H1 (cell line): ENCODE results near the gene NR4A3. TPM values are rescaled to one million over a fixed set of nuclear protein-coding genes. Genes with fewer than 3 reads are reported as not detected.

ENCODE experiments used
- CTCF ChIA-PET: fragments of 300-600 bp; sonication (Branson Sonifier 250); formaldehyde crosslinking; loops from one replicate; lab custom pipeline; 2021; ENCODE audit not compliant: partially characterized antibody; lab: Charles Lee
- POLR2A ChIA-PET: fragments of 300-600 bp; sonication (Branson Sonifier 250); formaldehyde crosslinking; loops from one replicate; lab custom pipeline; 2021; ENCODE audit warnings: inconsistent platforms; ENCODE audit not compliant: partially characterized antibody; lab: Charles Lee
- DNase-seq, 2 experiments: peaks; one replicate each; pipeline versions ENCODE4 v3.0.0 to v3.0.0-alpha.2; 2010 to 2022; ENCODE audit warnings: low spot score in 2 of 2, low read depth in 1 of 2, mixed read lengths in 1 of 2
- FAIRE-seq: peaks from 2 replicates; lab custom pipeline; 2011; peaks lifted over from hg19 to GRCh38; lab: Jason Lieb, UNC
- H2AFZ ChIP-seq: 2 replicates; pipeline ENCODE4 v1.8.1; 2012; ENCODE audit warnings: low read length, inconsistent platforms
- H2AK5ac ChIP-seq: 2 replicates; pipeline ENCODE4 v1.6.1; 2013; ENCODE audit warnings: low read depth, low read length
- H2BK120ac ChIP-seq: replicated peaks from 2 replicates; pipeline ENCODE3; 2013; ENCODE audit warnings: low read depth, low read length, inconsistent platforms
- H2BK12ac ChIP-seq: 2 replicates; pipeline ENCODE4 v1.6.1; 2013; ENCODE audit warnings: low read depth, low read length
- H2BK15ac ChIP-seq: 2 replicates; pipeline ENCODE4 v1.6.1; 2013; ENCODE audit warnings: low read length
- H2BK20ac ChIP-seq: 2 replicates; pipeline ENCODE4 v1.6.1; 2013; ENCODE audit warnings: low read length
- H2BK5ac ChIP-seq: 2 replicates; pipeline ENCODE4 v1.6.1; 2013; ENCODE audit warnings: low read depth, low read length
- H3K14ac ChIP-seq: 2 replicates; pipeline ENCODE4 v1.6.1; 2013; ENCODE audit warnings: inconsistent platforms; ENCODE audit not compliant: insufficient read length
- H3K18ac ChIP-seq: 2 replicates; pipeline ENCODE4 v1.6.1; 2013; ENCODE audit warnings: low read length; ENCODE audit errors: extremely low read depth
- H3K23ac ChIP-seq: 2 replicates; pipeline ENCODE4 v1.6.1; 2013; ENCODE audit warnings: inconsistent platforms; ENCODE audit not compliant: insufficient read length
- H3K23me2 ChIP-seq: 2 replicates; pipeline ENCODE4 v1.6.1; 2013; ENCODE audit warnings: low read depth, low read length
- H3K27ac ChIP-seq: 2 replicates; pipeline ENCODE4 v1.6.1; 2011; ENCODE audit warnings: low read depth, low read length, inconsistent platforms
- H3K27me3 ChIP-seq, 4 experiments: replicated peaks in 1 of 4; 1 replicate in 1 of 4; 2 replicates in 3 of 4; pipeline versions ENCODE4 v1.6.1 to v1.8.1; 2011 to 2013; ENCODE audit warnings: low read length in 3 of 4, mild to moderate bottlenecking in 3 of 4, inconsistent platforms in 2 of 4, mixed read lengths in 2 of 4, moderate library complexity in 1 of 4; ENCODE audit not compliant: control insufficient read depth in 3 of 4, insufficient read depth in 3 of 4; ENCODE audit errors: extremely low read depth in 1 of 4
- H3K36me3 ChIP-seq, 4 experiments: 2 replicates each; pipeline versions ENCODE4 v1.6.1 to v1.8.1; 2011 to 2013; ENCODE audit warnings: mild to moderate bottlenecking in 4 of 4, low read length in 3 of 4, moderate library complexity in 2 of 4, control low read depth in 1 of 4, inconsistent platforms in 1 of 4; ENCODE audit not compliant: insufficient read depth in 4 of 4, control insufficient read depth in 2 of 4
- H3K4ac ChIP-seq: replicated peaks from 2 replicates; pipeline ENCODE3; 2013; ENCODE audit warnings: low read length, low read depth, mixed read lengths, inconsistent platforms; ENCODE audit not compliant: insufficient read length
- H3K4me1 ChIP-seq, 4 experiments: replicated peaks in 1 of 4; 1 replicate in 1 of 4; 2 replicates in 3 of 4; pipeline versions ENCODE4 v1.6.1 to v1.8.1; 2011 to 2013; ENCODE audit warnings: low read length in 3 of 4, inconsistent platforms in 2 of 4, mixed read lengths in 1 of 4; ENCODE audit not compliant: insufficient read depth in 4 of 4, control insufficient read depth in 3 of 4
- H3K4me2 ChIP-seq, 2 experiments: 2 replicates each; pipeline versions ENCODE4 v1.6.1 to v1.8.1; 2011 to 2013; ENCODE audit warnings: low read depth in 2 of 2, low read length in 2 of 2, control low read depth in 1 of 2, inconsistent platforms in 1 of 2, mild to moderate bottlenecking in 1 of 2; ENCODE audit not compliant: insufficient read depth in 1 of 2
- H3K4me3 ChIP-seq, 4 experiments: fragments of 200-600, 300-600 bp in 1 of 4; sonication (generic), shearing (Covaris generic), sonication (Bioruptor Twin) in 1 of 4; 2 replicates each; pipeline versions ENCODE4 v1.5.1 to v1.8.1; 2011 to 2016; ENCODE audit warnings: low read length in 4 of 4, low read depth in 3 of 4, control low read depth in 2 of 4, inconsistent platforms in 2 of 4, mild to moderate bottlenecking in 2 of 4, mixed read lengths in 1 of 4, moderate library complexity in 1 of 4; ENCODE audit not compliant: insufficient read depth in 2 of 4; ENCODE audit errors: extremely low read depth in 1 of 4
- H3K56ac ChIP-seq: replicated peaks from 2 replicates; pipeline ENCODE3; 2013; ENCODE audit warnings: low read depth, mild to moderate bottlenecking, mixed read lengths, low read length, inconsistent platforms; ENCODE audit not compliant: insufficient read length
- H3K79me1 ChIP-seq: 2 replicates; pipeline ENCODE4 v1.6.1; 2013; ENCODE audit warnings: low read depth, low read length, control low read depth
- H3K79me2 ChIP-seq, 2 experiments: 2 replicates each; pipeline versions ENCODE4 v1.6.1 to v1.8.1; 2012 to 2013; ENCODE audit warnings: low read length in 2 of 2, mild to moderate bottlenecking in 2 of 2, inconsistent platforms in 1 of 2; ENCODE audit not compliant: insufficient read depth in 2 of 2, control insufficient read depth in 1 of 2
- H3K9ac ChIP-seq, 4 experiments: replicated peaks in 1 of 4; 1 replicate in 1 of 4; 2 replicates in 3 of 4; pipeline versions ENCODE4 v1.6.1 to v1.8.1; 2011 to 2013; ENCODE audit warnings: low read depth in 3 of 4, low read length in 3 of 4, control low read depth in 2 of 4, mild to moderate bottlenecking in 2 of 4, moderate library complexity in 2 of 4, inconsistent platforms in 1 of 4; ENCODE audit errors: extremely low read depth in 1 of 4
- H3K9me3 ChIP-seq, 2 experiments: 2 replicates each; pipeline versions ENCODE4 v1.6.1 to v1.8.1; 2012 to 2013; ENCODE audit warnings: mild to moderate bottlenecking in 2 of 2, moderate library complexity in 2 of 2, control low read depth in 1 of 2, inconsistent platforms in 1 of 2, low read depth in 1 of 2, low read length in 1 of 2, mixed read lengths in 1 of 2; ENCODE audit not compliant: insufficient read depth in 2 of 2
- H4K20me1 ChIP-seq, 2 experiments: replicated peaks in 1 of 2; 2 replicates each; pipeline versions ENCODE3 to v1.8.1; 2011 to 2013; ENCODE audit warnings: inconsistent platforms in 2 of 2, low read length in 2 of 2, mild to moderate bottlenecking in 1 of 2; ENCODE audit not compliant: insufficient read depth in 2 of 2, control insufficient read depth in 1 of 2
- H4K5ac ChIP-seq: 2 replicates; pipeline ENCODE4 v1.6.1; 2013; ENCODE audit warnings: low read length, low read depth, mixed read lengths, inconsistent platforms; ENCODE audit not compliant: insufficient read length
- H4K8ac ChIP-seq: 2 replicates; pipeline ENCODE4 v1.8.0; 2013; ENCODE audit warnings: mild to moderate bottlenecking, moderate library complexity, low read length, inconsistent platforms; ENCODE audit not compliant: insufficient read depth; ENCODE audit errors: extremely low read depth
- H4K91ac ChIP-seq: replicated peaks from 2 replicates; pipeline ENCODE3; 2013; ENCODE audit warnings: low read length, mixed read lengths, inconsistent platforms; ENCODE audit not compliant: insufficient read length
- CTBP2 ChIP-seq: IDR thresholded peaks from 2 replicates; pipeline ENCODE4 v1.7.0; 2011; ENCODE audit warnings: borderline replicate concordance, mild to moderate bottlenecking, moderate library complexity, mixed read lengths, low read length; ENCODE audit not compliant: insufficient read depth, insufficient read length
- EGR1 ChIP-seq: IDR thresholded peaks from 2 replicates; pipeline ENCODE4 v1.6.1; 2011; ENCODE audit warnings: low read depth, low read length, borderline replicate concordance
- FOSL1 ChIP-seq: IDR thresholded peaks from 2 replicates; pipeline ENCODE4 v1.6.1; 2011; ENCODE audit warnings: mild to moderate bottlenecking, low read depth, low read length, moderate library complexity; ENCODE audit not compliant: insufficient read depth
- GTF2F1 ChIP-seq: IDR thresholded peaks from 2 replicates; pipeline ENCODE4 v1.6.1; 2012; ENCODE audit warnings: low read depth, low read length, improper control_type of control experiment, borderline replicate concordance
- JUN ChIP-seq: IDR thresholded peaks from 2 replicates; pipeline ENCODE4 v1.6.1; 2011; ENCODE audit warnings: low read depth, mild to moderate bottlenecking, improper control_type of control experiment, low read length
- KDM1A ChIP-seq: fragments of 200-600, 300-600 bp; sonication (generic); IDR thresholded peaks from 2 replicates; pipeline ENCODE4 v1.7.1; 2016; ENCODE audit warnings: mild to moderate bottlenecking, low read length, borderline replicate concordance
- WGBS, 2 experiments: shearing (Covaris generic) in 1 of 2; methylation state at CpG; one replicate each; pipeline versions ENCODE4 v1.1.6 to v1.1.7; 2013 to 2015; ENCODE audit warnings: low lambda C conversion rate in 2 of 2, mixed read lengths in 2 of 2, inconsistent platforms in 1 of 2, low coverage in 1 of 2, missing lambda C conversion rate in 1 of 2; ENCODE audit not compliant: insufficient replicate concordance in 2 of 2, insufficient coverage in 1 of 2, insufficient read length in 1 of 2; ENCODE audit errors: extremely low coverage in 1 of 2, missing lambda C conversion rate in 1 of 2; 5-methylcytosine and 5-hydroxymethylcytosine counted together
- polyA plus RNA-seq, 7 experiments: library from polyadenylated mRNA; depleted of rRNA in 3 of 7; stranded (reverse) in 5 of 7; unstranded in 2 of 7; fragments of >200 nt in 5 of 7; fragments of 200-250 nt in 2 of 7; gene quantifications; 1 replicate in 5 of 7; 2 replicates in 1 of 7; 4 replicates in 1 of 7; pipeline versions ENCODE4 v1.2.1 to v1.2.3, GENCODE V29; 2011 to 2013; ENCODE audit warnings: missing spikeins in 2 of 7, mixed read lengths in 2 of 7
- total RNA-seq: library from RNA; stranded (reverse); fragmentation: NEBNext Ultra II Directional; extraction: Animal tissue kit (Norgen Biotek cat#: 25700); gene quantifications from 2 replicates; pipeline ENCODE4 v1.2.1, GENCODE V29; 2021
- TF ChIP-seq, protein P1 (sequence below): IDR thresholded peaks from 2 replicates; pipeline ENCODE4 v1.6.1; 2012; ENCODE audit warnings: low read length, inconsistent platforms
- TF ChIP-seq, protein P2 (sequence below): IDR thresholded peaks from 2 replicates; pipeline ENCODE4 v1.6.1; 2011; ENCODE audit warnings: low read depth, mild to moderate bottlenecking, low read length; ENCODE audit not compliant: insufficient read depth

NR4A3 gene
- total and polyA plus RNA-seq, 2 of the 8 experiments (the other 6 are each of a cell fraction or from before 2014, with no cell fraction given) = 0.05 to 0.30 TPM

DNA sequence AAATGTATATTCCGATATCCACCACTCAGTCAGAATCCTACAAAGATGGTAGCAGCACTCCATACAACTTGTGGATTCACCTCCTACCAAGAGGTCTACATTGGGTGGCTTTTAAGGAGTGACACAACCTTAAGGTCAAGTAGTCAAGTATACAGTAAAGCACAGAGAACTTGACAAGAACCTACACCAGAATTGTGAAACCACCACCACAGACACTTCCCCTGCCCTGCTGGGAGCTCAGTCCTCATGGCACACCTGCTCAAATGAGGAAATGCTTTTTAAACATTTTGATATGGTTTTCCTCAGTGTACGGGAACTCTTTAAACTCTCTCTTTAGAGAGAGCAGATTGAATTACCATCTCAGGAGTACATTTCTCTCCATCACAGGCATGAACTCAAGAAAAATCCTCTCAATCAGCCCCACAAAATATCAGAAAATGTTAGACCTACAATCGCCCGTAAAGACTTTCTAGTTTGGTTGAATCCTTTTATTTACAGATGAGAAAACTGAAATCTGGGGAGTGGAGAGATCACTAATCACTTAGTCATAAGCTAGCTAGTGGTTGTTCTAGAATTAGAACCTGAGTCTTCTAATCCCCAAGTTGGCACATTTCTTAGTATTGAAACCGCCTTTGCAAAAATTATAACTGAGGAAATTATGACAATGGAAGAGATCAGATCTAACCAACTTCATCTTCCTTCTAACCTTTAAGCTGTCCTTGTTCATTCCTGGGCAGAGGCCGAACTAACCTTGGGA, 38.5 kb upstream of the NR4A3 start:
- H3K4me2 ChIP-seq = peak overlapping the region in 1 of 2 experiments; percentile 62; a peak in 2 of 4 replicates
- 86% methylated on average over 6 of the region's 6 CpGs; no CpG with 5 or more reads in 1 of the 2 experiments for WGBS, 2 experiments

More for the DNA sequence above, 38.5 kb upstream of the NR4A3 start:
- FAIRE-seq = no peak
- peak overlapping the region; percentile 41; the same call in 1 of the 2 replicates for H2BK5ac ChIP-seq
- H2BK15ac ChIP-seq = no peak overlapping the region
- H3K23ac ChIP-seq = no peak overlapping the region
- peak overlapping the region; percentile 62; the same call in 1 of the 2 replicates for H2BK12ac ChIP-seq
- no peaks in the 10 kb centered on the region for H4K20me1 ChIP-seq
- no peak overlapping the region for H3K4ac ChIP-seq
- H3K79me2 ChIP-seq = no peaks in the 10 kb centered on the region
- DNase-seq = no peak
- H3K79me1 ChIP-seq = no peaks in the 10 kb centered on the region
- H2AFZ ChIP-seq = no peak overlapping the region
- H3K27me3 ChIP-seq = no peaks in the 10 kb centered on the region
- H3K27ac ChIP-seq = no peak overlapping the region
- no peaks in the 10 kb centered on the region for H3K23me2 ChIP-seq
- POLR2A ChIA-PET = interaction anchor here (1.9 kb wide), 1 partner anchor 39 kb away, joined by 5 read pairs; the partner anchor contains the start of gene NR4A3
- H3K9me3 ChIP-seq = 0 out of 4 replicates have a peak, but pooled peaks cover 0 to 2% of the 10 kb centered on the region in 2 experiments
- no peaks in the 10 kb centered on the region for H3K36me3 ChIP-seq
- CTCF ChIA-PET = interaction anchor here (0.9 to 1.4 kb wide), 3 partner anchors 42 to 219 kb away, joined by 3 read pairs; no protein-coding TSS in a partner anchor
- H4K8ac ChIP-seq = no peak overlapping the region
- no peak overlapping the region for H2BK20ac ChIP-seq
- H4K91ac ChIP-seq = no peak overlapping the region
- H3K4me3 ChIP-seq = peak overlapping the region in 1 of 4 experiments; percentile 37; a peak in 1 of 8 replicates
- no peak overlapping the region for H2AK5ac ChIP-seq
- H3K56ac ChIP-seq = no peak overlapping the region
- peaks cover 6 to 15% (median 11%) of the 10 kb centered on the region in 4 experiments for H3K4me1 ChIP-seq
- H3K9ac ChIP-seq = no peak overlapping the region
- H2BK120ac ChIP-seq = no peak overlapping the region
- no peak for TF ChIP-seq EGR1
- TF ChIP-seq KDM1A = no peak
- no peak for TF ChIP-seq GTF2F1
- no peak for TF ChIP-seq FOSL1
- TF ChIP-seq, protein P1, sequence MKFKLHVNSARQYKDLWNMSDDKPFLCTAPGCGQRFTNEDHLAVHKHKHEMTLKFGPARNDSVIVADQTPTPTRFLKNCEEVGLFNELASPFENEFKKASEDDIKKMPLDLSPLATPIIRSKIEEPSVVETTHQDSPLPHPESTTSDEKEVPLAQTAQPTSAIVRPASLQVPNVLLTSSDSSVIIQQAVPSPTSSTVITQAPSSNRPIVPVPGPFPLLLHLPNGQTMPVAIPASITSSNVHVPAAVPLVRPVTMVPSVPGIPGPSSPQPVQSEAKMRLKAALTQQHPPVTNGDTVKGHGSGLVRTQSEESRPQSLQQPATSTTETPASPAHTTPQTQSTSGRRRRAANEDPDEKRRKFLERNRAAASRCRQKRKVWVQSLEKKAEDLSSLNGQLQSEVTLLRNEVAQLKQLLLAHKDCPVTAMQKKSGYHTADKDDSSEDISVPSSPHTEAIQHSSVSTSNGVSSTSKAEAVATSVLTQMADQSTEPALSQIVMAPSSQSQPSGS = no peak
- TF ChIP-seq, protein P2, sequence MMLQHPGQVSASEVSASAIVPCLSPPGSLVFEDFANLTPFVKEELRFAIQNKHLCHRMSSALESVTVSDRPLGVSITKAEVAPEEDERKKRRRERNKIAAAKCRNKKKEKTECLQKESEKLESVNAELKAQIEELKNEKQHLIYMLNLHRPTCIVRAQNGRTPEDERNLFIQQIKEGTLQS = no peak
- TF ChIP-seq JUN = no peak
- TF ChIP-seq CTBP2 = no peak
- no peak overlapping the region for H4K5ac ChIP-seq
- no peak overlapping the region for H3K14ac ChIP-seq
- no peak overlapping the region; the same call in 1 of the 2 replicates for H3K18ac ChIP-seq
